RWPE2 (cell line): ENCODE measurements around the gene DMXL2.

Source experiments
- ATAC-seq: fragments of 200-7000 bp; cut with Tn5 transposase; 3 replicates; pipeline ENCODE4 v1.9.1; 2021; ENCODE audit warnings: low read depth
- DNase-seq: peaks from one replicate; pipeline ENCODE4 v3.0.0-alpha.2; 2020; ENCODE audit warnings: low spot score
- H3K27ac ChIP-seq: fragments of 450-650 bp; 2 replicates; pipeline ENCODE4 v1.5.1; 2017; ENCODE audit warnings: mild to moderate bottlenecking; ENCODE audit not compliant: poor library complexity, severe bottlenecking
- H3K27me3 ChIP-seq: fragments of 250-450 bp; sonication (Bioruptor Pico); 2 replicates; pipeline ENCODE4 v1.5.1; 2021; ENCODE audit warnings: mild to moderate bottlenecking, moderate library complexity; ENCODE audit not compliant: insufficient read depth, poor library complexity, severe bottlenecking
- H3K36me3 ChIP-seq: fragments of 250-450 bp; sonication (Bioruptor Pico); 2 replicates; pipeline ENCODE4 v1.5.1; 2020; ENCODE audit warnings: low read depth, mild to moderate bottlenecking, moderate library complexity
- H3K4me1 ChIP-seq: fragments of 250-450 bp; sonication (Bioruptor Pico); 2 replicates; pipeline ENCODE4 v1.5.1; 2021; ENCODE audit warnings: mild to moderate bottlenecking, moderate library complexity; ENCODE audit not compliant: insufficient read depth, poor library complexity, severe bottlenecking
- H3K4me3 ChIP-seq: fragments of 250-450 bp; sonication (Bioruptor Pico); 2 replicates; pipeline ENCODE4 v1.5.1; 2021; ENCODE audit warnings: mild to moderate bottlenecking, moderate library complexity; ENCODE audit not compliant: severe bottlenecking
- H3K9me3 ChIP-seq: fragments of 250-450 bp; sonication (Bioruptor Pico); 2 replicates; pipeline ENCODE4 v1.5.1; 2021; ENCODE audit warnings: mild to moderate bottlenecking, moderate library complexity; ENCODE audit not compliant: severe bottlenecking
- CTCF ChIP-seq: fragments of 450-650 bp; IDR thresholded peaks from one replicate; pipeline ENCODE4 v1.5.1; 2017; ENCODE audit warnings: mild to moderate bottlenecking, moderate library complexity; ENCODE audit not compliant: poor library complexity, severe bottlenecking

The DMXL2 gene

GRCh38 chr15:51416129-51416528 is 206.4 kb downstream of the DMXL2 start:
- no peak for ATAC-seq
- no peaks in the 10 kb centered on the region for H3K4me1 ChIP-seq
- H3K36me3 ChIP-seq = no peaks in the 10 kb centered on the region
- no peak overlapping the region for H3K4me3 ChIP-seq
- no peaks in the 10 kb centered on the region for H3K9me3 ChIP-seq
- H3K27me3 ChIP-seq = no peaks in the 10 kb centered on the region
- TF ChIP-seq CTCF = no peak
- DNase-seq = no peak
- no peak overlapping the region for H3K27ac ChIP-seq

GRCh38 chr15:51414256-51414860 is 208.2 kb downstream of the DMXL2 start:
- ATAC-seq = no peak
- H3K4me1 ChIP-seq = no peaks in the 10 kb centered on the region

GRCh38 chr15:51405693-51406523 is 216.7 kb downstream of the DMXL2 start:
- Histone ChIP-seq H3K9me3 (no peaks in the 10 kb centered on the region), H3K4me3 (no peak overlapping the region), H3K27me3 (no peaks in the 10 kb centered on the region), H3K36me3 (no peaks in the 10 kb centered on the region), H3K27ac (no peak overlapping the region), H3K4me1 (no peaks in the 10 kb centered on the region)
- no peak for TF ChIP-seq CTCF
- ATAC-seq (no peak), DNase-seq (no peak)

More at GRCh38 chr15:51414256-51414860, 208.2 kb downstream of the DMXL2 start:
- H3K27me3 ChIP-seq = no peaks in the 10 kb centered on the region
- H3K4me3 ChIP-seq = no peak overlapping the region
- no peak for TF ChIP-seq CTCF
- H3K27ac ChIP-seq = no peak overlapping the region
- DNase-seq = no peak
- no peaks in the 10 kb centered on the region for H3K9me3 ChIP-seq
- no peaks in the 10 kb centered on the region for H3K36me3 ChIP-seq

- DNase-seq = no peak
- H3K27ac ChIP-seq = no peak overlapping the region
- TF ChIP-seq CTCF = no peak
- no peaks in the 10 kb centered on the region for H3K36me3 ChIP-seq
- ATAC-seq = no peak; the same call in 2 of the 3 replicates
- H3K27me3 ChIP-seq = no peaks in the 10 kb centered on the region
- H3K4me1 ChIP-seq = no peaks in the 10 kb centered on the region
- no peaks in the 10 kb centered on the region for H3K9me3 ChIP-seq
- no peak overlapping the region for H3K4me3 ChIP-seq
Measured at GRCh38 chr15:51403946-51404695, 218.4 kb downstream of the DMXL2 start.
